K562 (cell line): ENCODE results near the gene ATL1. TPM values are rescaled to one million over a fixed set of nuclear protein-coding genes. Genes with fewer than 3 reads are reported as not detected.

Experiments used
- CUX1 ChIP-seq: fragments of 200-800 bp; sonication (Bioruptor generic); IDR thresholded peaks from 2 replicates; pipeline ENCODE4 v1.6.1; 2016; ENCODE audit warnings: missing genetic modification characterization, missing compliant biosample characterization
- DEAF1 ChIP-seq: fragments of 450-650 bp; formaldehyde crosslinking; IDR thresholded peaks from 2 replicates; pipeline ENCODE4 v1.4.0; 2020; ENCODE audit warnings: mild to moderate bottlenecking, moderate library complexity
- E4F1 ChIP-seq: fragments of 250-450 bp; sonication (Bioruptor Pico); IDR thresholded peaks from 2 replicates; pipeline ENCODE4 v1.5.0; 2021; ENCODE audit warnings: mild to moderate bottlenecking, borderline replicate concordance
- SETDB1 ChIP-seq: IDR thresholded peaks from one replicate; pipeline ENCODE4 v1.6.1; 2012; ENCODE audit warnings: low read length, control low read depth, inconsistent platforms
- SMC3 ChIP-seq: conservative IDR thresholded peaks from 2 replicates; pipeline ENCODE4 v1.6.1; 2011; ENCODE audit warnings: low read depth, low read length, improper control_type of control experiment; ENCODE audit not compliant: insufficient read depth
- SREBF2 ChIP-seq: sonication (generic); formaldehyde crosslinking; IDR thresholded peaks from 2 replicates; pipeline ENCODE4 v1.4.0; 2020; ENCODE audit warnings: mild to moderate bottlenecking, missing genetic modification reagents
- ZNF41 ChIP-seq: fragments of 250-450 bp; sonication (Bioruptor Pico); conservative IDR thresholded peaks from 2 replicates; pipeline ENCODE4 v1.4.0; 2020; ENCODE audit warnings: mild to moderate bottlenecking
- polyA plus RNA-seq, 8 experiments: library from polyadenylated mRNA; depleted of rRNA in 4 of 8; stranded (reverse) in 5 of 8; unstranded in 3 of 8; fragments of >200 nt; fragmentation: Nextera tagmentation in 2 of 8; fragmentation: Illumina TruSeq in 1 of 8; extraction: Ambion mirVana in 2 of 8; extraction: Trizol in 1 of 8; gene quantifications; 2 replicates each; pipeline versions ENCODE4 v1.2.1 to v1.2.3, GENCODE V29; 2011 to 2014; ENCODE audit warnings: inconsistent platforms in 1 of 8, missing spikeins in 1 of 8
- total RNA-seq, 7 experiments: library from RNA; depleted of rRNA in 6 of 7; stranded (reverse); fragments of >200 nt in 6 of 7; fragmentation: Illumina TruSeq in 2 of 7; extraction: Trizol in 2 of 7; gene quantifications; 2 replicates each; pipeline versions ENCODE4 v1.2.1 to v1.2.3, GENCODE V29; 2011 to 2021; ENCODE audit warnings: low replicate concordance in 1 of 7

ATL1 gene
- total and polyA plus RNA-seq, 9 of the 15 experiments (the other 6 are each of a cell fraction or from before 2014, with no cell fraction given), result 0.04 to 0.16 (median 0.07) TPM; not detected in 4

- TF ChIP-seq CUX1 (CRISPR knock-in tag) (no peak), SETDB1 (no peak), E4F1 (CRISPR knock-in tag) (no peak), ZNF41 (CRISPR knock-in tag) (no peak), SMC3 (no peak), DEAF1 (CRISPR knock-in tag) (no peak), SREBF2 (CRISPR knock-in tag) (no peak)
Observed at GRCh38 chr14:50598765-50599164, 38.8 kb downstream of the ATL1 start (continued).
